Activated B cell treated with CpG ODN at 0.5 μM for 24 hours (primary cell): ENCODE results near the gene VWA7. TPM values are rescaled to one million over a fixed set of nuclear protein-coding genes. Genes with fewer than 3 reads are reported as not detected.
"Not testable (repeated sequence)": the region's sequence is repeated elsewhere in the genome, so short reads cannot be mapped to it uniquely, and the experiment has no call there.

Experiments used
- ATAC-seq: fragments of 200-7000 bp; cut with Tn5 transposase; one replicate; pipeline ENCODE4 v1.10.0; 2021; ENCODE audit warnings: low read depth, mild to moderate bottlenecking, moderate library complexity
- CTCF ChIA-PET: fragments of 350-600 bp; sonication (Branson Sonifier 250); formaldehyde crosslinking; loops from one replicate; lab custom pipeline; 2021; ENCODE audit warnings: antibody characterized with exemption; lab: Charles Lee
- POLR2A ChIA-PET: fragments of 350-600 bp; sonication (Branson Sonifier 250); formaldehyde crosslinking; loops from one replicate; lab custom pipeline; 2021; ENCODE audit warnings: antibody characterized with exemption; lab: Charles Lee
- DNase-seq: peaks from one replicate; pipeline ENCODE4 v3.0.0; 2022
- H3K27ac Mint-ChIP-seq: one replicate; pipeline ENCODE4 v1.8.0; 2020; ENCODE audit warnings: mixed read lengths
- H3K27me3 Mint-ChIP-seq: one replicate; pipeline ENCODE4 v1.8.0; 2021; ENCODE audit warnings: mixed read lengths
- H3K36me3 Mint-ChIP-seq: one replicate; pipeline ENCODE4 v1.8.0; 2021; ENCODE audit warnings: low read depth, mixed read lengths
- H3K4me1 Mint-ChIP-seq: one replicate; pipeline ENCODE4 v1.8.0; 2021; ENCODE audit warnings: mixed read lengths
- H3K4me3 Mint-ChIP-seq: one replicate; pipeline ENCODE4 v1.8.0; 2020; ENCODE audit warnings: mild to moderate bottlenecking, mixed read lengths
- H3K9me3 Mint-ChIP-seq: one replicate; pipeline ENCODE4 v1.8.0; 2020; ENCODE audit warnings: mixed read lengths
- CTCF ChIP-seq: fragments of 200-600 bp; IDR thresholded peaks from one replicate; pipeline ENCODE4 v1.8.0; 2022; ENCODE audit warnings: antibody characterized with exemption, mild to moderate bottlenecking
- intact Hi-C: fragments of 100-400 bp; cut with micrococcal nuclease; formaldehyde crosslinking; loops from one replicate; pipeline ENCODE4 v1.15.1; 2024
- total RNA-seq: library from RNA; stranded (reverse); gene quantifications from 2 replicates; pipeline ENCODE4 v1.2.3, GENCODE V29; 2022

Gene VWA7
- total RNA-seq, 1 donor from 2014 or later, result 2.9 TPM

GRCh38 chr6:31815025-31815838 is 38.1 kb upstream of the VWA7 start, which contains the start of the genes HSPA1A and HSPA1L:
Gene HSPA1A, plus strand, starts transcription at chr6:31815543. Its CDS starts 214 bp downstream, at chr6:31815757.
Gene HSPA1L, minus strand, starts transcription at chr6:31815283. Its CDS starts 3,311 bp downstream, at chr6:31811972.
- CTCF ChIA-PET, result interaction anchor here (0.6 to 2.0 kb wide), 8 partner anchors 8 to 204 kb away, joined by 3 to 10 read pairs (median 4); partner anchors contain the start of genes LSM2 and VARS1
- intact Hi-C loops, result loop anchor here (2.0 kb wide), 3 partner anchors 16 to 86 kb away; partner anchors contain the start of gene DDAH2

GRCh38 chr6:31814677-31815024 is 37.5 kb upstream of the VWA7 start:
- H3K9me3 Mint-ChIP-seq, result no peaks in the 10 kb centered on the region
- no peak for DNase-seq
- no peak for TF ChIP-seq CTCF
- peak overlapping the region; percentile 90 for H3K27ac Mint-ChIP-seq
- H3K27me3 Mint-ChIP-seq, result no peaks in the 10 kb centered on the region
- CTCF ChIA-PET, result interaction anchor here (0.6 to 2.0 kb wide), 9 partner anchors 8 to 204 kb away, joined by 3 to 10 read pairs (median 5); partner anchors contain the start of genes LSM2 and VARS1
- peaks cover 8% of the 10 kb centered on the region for H3K36me3 Mint-ChIP-seq
- H3K4me3 Mint-ChIP-seq, result peak overlapping the region; percentile 91
- H3K4me1 Mint-ChIP-seq, result peaks cover 30% of the 10 kb centered on the region
- ATAC-seq, result peak; percentile 76
- intact Hi-C loops, result loop anchor here (2.0 kb wide), 3 partner anchors 16 to 86 kb away; partner anchors contain the start of gene DDAH2
- POLR2A ChIA-PET, result interaction anchor here (0.6 to 3.3 kb wide), 33 partner anchors 9 to 273 kb away, joined by 3 to 42 read pairs (median 7); partner anchors contain the start of genes ABHD16A, BAG6, CLIC1 and DDAH2

More at GRCh38 chr6:31815025-31815838, 38.1 kb upstream of the VWA7 start, which contains the start of the genes HSPA1A and HSPA1L:
- Mint-ChIP-seq H3K9me3 (no peaks in the 10 kb centered on the region), H3K36me3 (peaks cover 8% of the 10 kb centered on the region), H3K27ac (peak within 1 kb of the TSS; percentile 90), H3K27me3 (no peaks in the 10 kb centered on the region), H3K4me1 (peaks cover 30% of the 10 kb centered on the region), H3K4me3 (peak within 1 kb of the TSS; percentile 91)
- no peak for TF ChIP-seq CTCF
- DNase-seq (peak; percentile 59), ATAC-seq (peak; percentile 49)
- POLR2A ChIA-PET, result interaction anchor here (0.6 to 3.3 kb wide), 30 partner anchors 9 to 274 kb away, joined by 3 to 42 read pairs (median 8); partner anchors contain the start of genes ABHD16A, BAG6, CLIC1 and DDAH2

- Mint-ChIP-seq H3K36me3 (peaks cover 8% of the 10 kb centered on the region), H3K4me1 (peaks cover 30% of the 10 kb centered on the region), H3K9me3 (no peaks in the 10 kb centered on the region), H3K27ac (peak overlapping the region; percentile 72), H3K4me3 (peak overlapping the region; percentile 91), H3K27me3 (no peaks in the 10 kb centered on the region)
- CTCF ChIA-PET, result interaction anchor here (0.6 to 2.0 kb wide), 7 partner anchors 16 to 140 kb away, joined by 3 to 9 read pairs (median 4); partner anchors contain the start of gene VARS1
- no peak for DNase-seq
- ATAC-seq, result no peak
- intact Hi-C loops, result no loop called here
- TF ChIP-seq CTCF, result no peak
- POLR2A ChIA-PET, result interaction anchor here (1.4 to 3.3 kb wide), 8 partner anchors 8 to 161 kb away, joined by 8 to 42 read pairs (median 23); partner anchors contain the start of genes ABHD16A, BAG6, DDAH2 and HSPA1B
Measured at GRCh38 chr6:31813465-31813849, 36.3 kb upstream of the VWA7 start.

GRCh38 chr6:31811645-31812044 is 34.5 kb upstream of the VWA7 start:
- intact Hi-C loops, result no loop called here
- Mint-ChIP-seq H3K4me1 (peaks cover 24% of the 10 kb centered on the region), H3K9me3 (no peaks in the 10 kb centered on the region), H3K27ac (no peak overlapping the region), H3K27me3 (no peaks in the 10 kb centered on the region), H3K36me3 (peaks cover 8% of the 10 kb centered on the region), H3K4me3 (no peak overlapping the region)
- CTCF ChIA-PET, result no interaction called here
- no peak for TF ChIP-seq CTCF
- DNase-seq, result no peak
- no peak for ATAC-seq
- POLR2A ChIA-PET, result interaction anchor here (0.7 kb wide), 1 partner anchor 230 kb away, joined by 6 read pairs; the partner anchor contains the start of gene LTB

GRCh38 chr6:31808599-31808998 is 31.5 kb upstream of the VWA7 start:
- CTCF ChIA-PET, H3K36me3 Mint-ChIP-seq, intact Hi-C loops, H3K9me3 Mint-ChIP-seq, H3K27me3 Mint-ChIP-seq, ATAC-seq, H3K27ac Mint-ChIP-seq, DNase-seq, H3K4me3 Mint-ChIP-seq: not testable (repeated sequence)
- POLR2A ChIA-PET, result interaction anchor here (0.6 to 2.6 kb wide), 3 partner anchors 31 to 154 kb away, joined by 3 to 8 read pairs (median 3); partner anchors contain the start of gene VWA7
- peaks cover 22% of the 10 kb centered on the region for H3K4me1 Mint-ChIP-seq
